CD4-positive, CD25-positive, alpha-beta regulatory T cell (primary cell): ENCODE data around the gene CD3E. TPM values are rescaled to one million over a fixed set of nuclear protein-coding genes. Genes with fewer than 3 reads are reported as not detected.

Source experiments
- ATAC-seq, 2 donors: fragments of 150-1000 bp; cut with Tn5 transposase; one replicate each; pipeline ENCODE4 v1.10.0; 2021; ENCODE audit warnings: low read depth in 2 of 2, moderate number of reproducible peaks in 2 of 2, moderate library complexity in 1 of 2
- DNase-seq, 3 donors: peaks; one replicate each; pipeline versions ENCODE4 v3.0.0 to v3.0.0-alpha.2; 2012 to 2022; ENCODE audit warnings: mixed read lengths in 1 of 3
- H3K27ac ChIP-seq: one replicate; pipeline ENCODE4 v1.7.0; 2013; ENCODE audit warnings: mild to moderate bottlenecking, low read length; ENCODE audit not compliant: insufficient read depth, poor library complexity, severe bottlenecking
- H3K27me3 ChIP-seq: one replicate; pipeline ENCODE4 v1.7.0; 2013; ENCODE audit warnings: low read length; ENCODE audit not compliant: control insufficient read depth, insufficient read depth
- H3K36me3 ChIP-seq: one replicate; pipeline ENCODE4 v1.7.0; 2013; ENCODE audit warnings: mild to moderate bottlenecking, low read length, moderate library complexity; ENCODE audit not compliant: control insufficient read depth, insufficient read depth
- H3K4me1 ChIP-seq: 2 replicates; pipeline ENCODE4 v1.7.0; 2013; ENCODE audit warnings: mild to moderate bottlenecking, low read length; ENCODE audit not compliant: insufficient read depth, control insufficient read depth, poor library complexity, severe bottlenecking
- H3K4me3 ChIP-seq: one replicate; pipeline ENCODE4 v1.7.0; 2013; ENCODE audit warnings: low read depth, mild to moderate bottlenecking, low read length, moderate library complexity
- H3K9me3 ChIP-seq, 2 experiments: 1 replicate in 1 of 2; 2 replicates in 1 of 2; pipeline ENCODE4 v1.7.0; 2013; ENCODE audit warnings: low read length in 2 of 2, mild to moderate bottlenecking in 1 of 2, moderate library complexity in 1 of 2; ENCODE audit not compliant: control insufficient read depth in 2 of 2
- H3K27ac Mint-ChIP-seq, 3 donors: one replicate each; pipeline ENCODE4 v1.8.0; 2020 to 2022; ENCODE audit warnings: mild to moderate bottlenecking in 3 of 3, mixed read lengths in 3 of 3, moderate library complexity in 2 of 3
- H3K27me3 Mint-ChIP-seq: one replicate; pipeline ENCODE4 v1.8.0; 2022; ENCODE audit warnings: mild to moderate bottlenecking, mixed read lengths
- H3K36me3 Mint-ChIP-seq: one replicate; pipeline ENCODE4 v1.8.0; 2020; ENCODE audit warnings: mixed read lengths
- H3K4me1 Mint-ChIP-seq, 4 donors: one replicate each; pipeline ENCODE4 v1.8.0; 2020 to 2022; ENCODE audit warnings: mixed read lengths in 4 of 4, mild to moderate bottlenecking in 1 of 4
- H3K4me3 Mint-ChIP-seq, 4 donors: one replicate each; pipeline ENCODE4 v1.8.0; 2020 to 2022; ENCODE audit warnings: mild to moderate bottlenecking in 4 of 4, mixed read lengths in 4 of 4, moderate library complexity in 3 of 4
- H3K9me3 Mint-ChIP-seq, 7 donors: one replicate each; pipeline ENCODE4 v1.8.0; 2020 to 2022; ENCODE audit warnings: mixed read lengths in 7 of 7, mild to moderate bottlenecking in 3 of 7, moderate library complexity in 2 of 7
- polyA plus RNA-seq, 4 donors: library from polyadenylated mRNA; unstranded; fragments of 300-500 nt; fragmentation: Illumina TruSeq; gene quantifications; one replicate each; pipeline ENCODE4 v1.2.3, GENCODE V29; 2021
- total RNA-seq: library from RNA; stranded (reverse); gene quantifications from one replicate; pipeline ENCODE4 v1.2.3, GENCODE V29; 2022

CD3E gene
- 585 TPM for total RNA-seq
- polyA plus RNA-seq: 100 to 1,000 TPM; 704 to 823 (median 778) TPM

DNA sequence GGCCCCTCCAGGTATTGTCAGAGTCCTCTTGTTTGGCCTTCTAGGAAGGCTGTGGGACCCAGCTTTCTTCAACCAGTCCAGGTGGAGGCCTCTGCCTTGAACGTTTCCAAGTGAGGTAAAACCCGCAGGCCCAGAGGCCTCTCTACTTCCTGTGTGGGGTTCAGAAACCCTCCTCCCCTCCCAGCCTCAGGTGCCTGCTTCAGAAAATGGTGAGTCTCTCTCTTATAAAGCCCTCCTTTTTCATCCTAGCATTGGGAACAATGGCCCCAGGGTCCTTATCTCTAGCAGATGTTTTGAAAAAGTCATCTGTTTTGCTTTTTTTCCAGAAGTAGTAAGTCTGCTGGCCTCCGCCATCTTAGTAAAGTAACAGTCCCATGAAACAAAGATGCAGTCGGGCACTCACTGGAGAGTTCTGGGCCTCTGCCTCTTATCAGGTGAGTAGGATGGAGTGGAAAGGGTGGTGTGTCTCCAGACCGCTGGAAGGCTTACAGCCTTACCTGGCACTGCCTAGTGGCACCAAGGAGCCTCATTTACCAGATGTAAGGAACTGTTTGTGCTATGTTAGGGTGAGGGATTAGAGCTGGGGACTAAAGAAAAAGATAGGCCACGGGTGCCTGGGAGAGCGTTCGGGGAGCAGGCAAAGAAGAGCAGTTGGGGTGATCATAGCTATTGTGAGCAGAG, at the start of gene CD3E:
CD3E (plus strand) TSS at position 163 of the 681 bp plus-strand sequence; CDS start at position 386, 223 bp downstream.
- Mint-ChIP-seq H3K4me3 (peak within 1 kb of the TSS; percentile 98 to 100 (median 100)), H3K9me3 (no peaks in the 10 kb centered on the region), H3K4me1 (peaks cover 14 to 78% (median 44%) of the 10 kb centered on the region in 4 donors), H3K36me3 (peaks cover 41% of the 10 kb centered on the region), H3K27ac (peak within 1 kb of the TSS; percentile 99 to 100 (median 99)), H3K27me3 (peaks cover 5% of the 10 kb centered on the region)
- peaks cover 18% of the 10 kb centered on the region for H3K36me3 ChIP-seq
- peak within 1 kb of the TSS; percentile 89 for H3K27ac ChIP-seq
- ATAC-seq: peak; percentile 77 to 84
- peaks cover 60% of the 10 kb centered on the region for H3K4me1 ChIP-seq
- peak within 1 kb of the TSS; percentile 98 for H3K4me3 ChIP-seq
- H3K27me3 ChIP-seq: no peaks in the 10 kb centered on the region
- H3K9me3 ChIP-seq: no peaks in the 10 kb centered on the region
- peak; percentile 50 to 89 (median 79) for DNase-seq

DNA sequence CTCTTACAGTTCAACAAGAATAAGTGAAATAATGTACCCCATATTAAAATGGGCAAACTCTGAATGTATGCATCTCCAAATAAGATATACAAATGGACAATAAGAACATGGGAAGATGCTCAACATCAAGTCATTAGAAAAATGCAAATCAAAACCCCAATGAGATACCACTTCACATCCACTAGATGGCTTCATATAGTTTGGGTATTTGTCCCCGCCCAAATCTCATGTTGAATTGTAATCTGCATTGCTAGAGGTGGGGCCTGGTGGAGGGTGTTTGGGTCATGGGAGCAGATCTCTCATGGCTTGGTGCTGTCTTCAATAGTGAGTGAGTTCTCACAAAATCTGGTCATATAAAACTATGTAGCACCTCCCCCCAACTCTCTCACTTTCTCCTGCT, 46.1 kb upstream of the CD3E start:
- Histone ChIP-seq H3K9me3 (no peaks in the 10 kb centered on the region), H3K27ac (no peak overlapping the region), H3K4me1 (peaks cover under 1% of the 10 kb centered on the region), H3K36me3 (no peaks in the 10 kb centered on the region), H3K4me3 (no peak overlapping the region), H3K27me3 (no peaks in the 10 kb centered on the region)
- DNase-seq (peak in 2 of 3 donors; percentile 23 to 51), ATAC-seq (no peak)
- Mint-ChIP-seq H3K4me1 (peaks cover 0 to 11% (median 6%) of the 10 kb centered on the region in 4 donors), H3K36me3 (peaks cover 5% of the 10 kb centered on the region), H3K9me3 (no peaks in the 10 kb centered on the region), H3K27ac (no peak overlapping the region), H3K27me3 (no peaks in the 10 kb centered on the region), H3K4me3 (peak overlapping the region in 1 of 4 donors; percentile 35)

DNA sequence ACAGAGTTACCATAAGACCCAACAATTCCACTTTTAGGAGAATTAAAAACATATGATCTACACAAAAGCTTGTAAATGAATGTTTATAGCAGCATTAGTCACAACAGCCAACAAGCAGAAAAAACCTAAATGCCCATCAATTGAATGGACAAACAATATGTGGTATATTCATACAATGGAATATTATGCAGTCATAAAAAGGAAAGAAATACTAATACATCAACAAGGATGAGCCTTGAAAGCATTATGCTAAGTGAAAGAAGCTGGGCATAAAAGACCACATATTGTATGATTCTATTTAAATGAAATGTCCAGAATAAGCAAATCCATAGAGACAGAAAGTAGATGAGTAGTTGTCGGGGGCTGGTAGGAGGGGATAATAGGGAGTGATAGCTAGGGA, 45.4 kb upstream of the CD3E start:
- Histone ChIP-seq H3K27me3 (no peaks in the 10 kb centered on the region), H3K4me3 (no peak overlapping the region), H3K27ac (no peak overlapping the region), H3K36me3 (no peaks in the 10 kb centered on the region), H3K9me3 (no peaks in the 10 kb centered on the region), H3K4me1 (peaks cover 8% of the 10 kb centered on the region)
- Mint-ChIP-seq H3K36me3 (peaks cover 5% of the 10 kb centered on the region), H3K4me3 (no peak overlapping the region), H3K27me3 (peaks cover 3% of the 10 kb centered on the region), H3K27ac (no peak overlapping the region), H3K4me1 (peaks cover 0 to 18% (median 12%) of the 10 kb centered on the region in 4 donors), H3K9me3 (no peaks in the 10 kb centered on the region)
- no peak for ATAC-seq
- no peak for DNase-seq

DNA sequence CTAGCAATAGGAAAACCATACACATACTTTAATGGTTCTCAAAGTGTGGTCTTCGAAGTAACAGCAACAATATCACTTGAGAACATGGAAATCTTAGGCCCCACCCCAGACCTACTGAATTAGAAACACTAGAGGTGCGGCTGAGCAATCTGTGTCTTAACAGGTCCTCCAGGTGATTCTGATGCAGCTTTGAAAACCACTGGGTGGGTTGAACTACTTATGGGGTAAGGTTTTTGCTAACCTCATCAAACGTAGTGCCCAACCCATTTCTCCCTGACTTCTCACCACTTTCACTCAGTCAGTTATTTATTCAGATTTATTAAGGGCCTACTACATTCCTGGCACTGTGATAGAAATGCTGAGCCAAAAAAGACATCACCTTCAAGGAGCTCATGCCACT, 44.2 kb upstream of the CD3E start:
- no peak for ATAC-seq
- H3K36me3 ChIP-seq: no peaks in the 10 kb centered on the region
- no peak overlapping the region for H3K4me3 ChIP-seq
- Mint-ChIP-seq H3K4me3 (no peak overlapping the region), H3K9me3 (no peaks in the 10 kb centered on the region), H3K27ac (peak overlapping the region in 1 of 3 donors; percentile 25), H3K4me1 (peaks cover 0 to 19% (median 14%) of the 10 kb centered on the region in 4 donors), H3K27me3 (peaks cover 13% of the 10 kb centered on the region), H3K36me3 (peaks cover 5% of the 10 kb centered on the region)
- no peak overlapping the region for H3K27ac ChIP-seq
- H3K9me3 ChIP-seq: no peaks in the 10 kb centered on the region
- DNase-seq: no peak
- no peaks in the 10 kb centered on the region for H3K27me3 ChIP-seq
- peaks cover 10% of the 10 kb centered on the region for H3K4me1 ChIP-seq

DNA sequence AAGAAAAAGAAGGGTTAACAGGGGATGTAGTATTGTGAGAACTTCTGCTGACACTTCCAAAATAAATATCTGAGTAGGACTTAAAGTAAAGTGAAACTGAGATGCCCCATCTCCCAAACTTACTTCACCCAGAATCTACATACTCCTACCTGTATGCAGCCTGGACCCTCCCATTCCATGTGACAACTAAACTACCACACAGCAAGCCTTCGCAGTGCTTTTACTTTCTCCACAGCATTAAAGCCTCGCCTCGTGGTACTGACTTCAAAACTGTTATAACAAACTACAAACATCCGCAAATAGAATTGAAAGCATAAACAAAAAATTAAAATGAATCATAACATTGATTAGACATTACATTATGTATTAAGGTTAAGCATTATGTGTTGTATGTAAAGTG, 41.4 kb upstream of the CD3E start:
- Histone ChIP-seq H3K9me3 (no peaks in the 10 kb centered on the region), H3K4me3 (peak overlapping the region; percentile 51), H3K27me3 (peaks cover 2% of the 10 kb centered on the region), H3K4me1 (peaks cover 10% of the 10 kb centered on the region), H3K36me3 (no peaks in the 10 kb centered on the region), H3K27ac (no peak overlapping the region)
- peak overlapping the region in 1 of 4 donors; percentile 20 for H3K4me3 Mint-ChIP-seq
- no peak for ATAC-seq
- H3K27me3 Mint-ChIP-seq: peaks cover 20% of the 10 kb centered on the region
- no peaks in the 10 kb centered on the region for H3K36me3 Mint-ChIP-seq
- H3K27ac Mint-ChIP-seq: peak overlapping the region in 2 of 3 donors; percentile 42 to 73
- H3K4me1 Mint-ChIP-seq: peaks cover 0 to 24% (median 14%) of the 10 kb centered on the region in 4 donors
- no peak for DNase-seq
- H3K9me3 Mint-ChIP-seq: no peaks in the 10 kb centered on the region

DNA sequence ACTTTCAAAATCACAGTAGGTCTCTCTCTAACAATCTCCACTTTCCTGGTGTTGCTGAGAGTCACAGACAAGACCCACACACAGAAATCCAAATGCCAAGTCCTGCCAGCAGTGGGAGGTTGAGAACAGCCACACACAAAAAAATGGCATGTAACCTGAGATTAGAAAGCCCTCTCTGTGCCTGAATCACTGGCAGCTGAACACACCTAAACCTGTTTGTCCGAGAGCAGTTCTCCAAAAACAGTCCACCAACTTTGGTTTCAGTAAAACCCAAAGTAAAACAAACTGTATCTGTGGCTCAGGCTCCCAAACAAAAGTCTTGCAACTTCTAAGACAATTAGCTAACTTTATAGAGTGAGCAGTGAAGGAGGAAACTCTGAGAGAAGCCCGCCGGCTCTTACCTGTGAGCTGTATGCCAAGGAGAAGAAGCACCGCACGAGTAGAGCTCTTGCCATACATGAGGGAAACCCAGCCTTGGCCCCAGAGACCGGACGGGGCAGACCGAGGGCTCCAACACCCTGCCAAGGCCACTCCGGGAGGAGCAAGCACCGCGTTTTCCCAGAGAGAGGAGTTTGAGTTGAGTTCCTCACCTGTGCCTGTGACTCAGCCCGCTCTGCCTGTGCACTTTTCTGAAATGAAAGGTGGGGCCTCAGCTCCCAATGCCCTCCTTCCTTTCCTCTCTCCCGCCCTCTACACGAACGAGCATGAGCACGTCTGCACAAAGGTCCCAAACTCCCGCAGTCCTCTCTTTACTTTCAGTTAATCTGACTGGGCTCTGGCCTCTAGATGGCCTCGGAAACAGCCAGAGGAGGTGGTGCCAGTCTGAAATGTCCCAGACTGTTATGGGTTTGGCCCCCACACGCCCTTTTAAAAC, 40.6 kb upstream of the CD3E start, which contains the start of gene MPZL2:
MPZL2 (minus strand) TSS at position 603 of the 874 bp plus-strand sequence; CDS start at position 459, 144 bp downstream.
- ATAC-seq: peak; percentile 43 to 62
- peak within 1 kb of the TSS; percentile 20 to 90 (median 80) for H3K4me3 Mint-ChIP-seq
- peaks cover 0 to 24% (median 14%) of the 10 kb centered on the region in 4 donors for H3K4me1 Mint-ChIP-seq
- peak within 1 kb of the TSS; percentile 67 to 92 (median 73) for H3K27ac Mint-ChIP-seq
- no peaks in the 10 kb centered on the region for H3K36me3 Mint-ChIP-seq
- Histone ChIP-seq H3K27ac (no peak within 1 kb of the TSS), H3K36me3 (no peaks in the 10 kb centered on the region), H3K4me3 (peak within 1 kb of the TSS; percentile 51), H3K27me3 (peaks cover 4% of the 10 kb centered on the region), H3K9me3 (no peaks in the 10 kb centered on the region), H3K4me1 (peaks cover 10% of the 10 kb centered on the region)
- H3K9me3 Mint-ChIP-seq: no peaks in the 10 kb centered on the region
- peaks cover 26% of the 10 kb centered on the region for H3K27me3 Mint-ChIP-seq
- DNase-seq: peak in 1 of 3 donors; percentile 34

DNA sequence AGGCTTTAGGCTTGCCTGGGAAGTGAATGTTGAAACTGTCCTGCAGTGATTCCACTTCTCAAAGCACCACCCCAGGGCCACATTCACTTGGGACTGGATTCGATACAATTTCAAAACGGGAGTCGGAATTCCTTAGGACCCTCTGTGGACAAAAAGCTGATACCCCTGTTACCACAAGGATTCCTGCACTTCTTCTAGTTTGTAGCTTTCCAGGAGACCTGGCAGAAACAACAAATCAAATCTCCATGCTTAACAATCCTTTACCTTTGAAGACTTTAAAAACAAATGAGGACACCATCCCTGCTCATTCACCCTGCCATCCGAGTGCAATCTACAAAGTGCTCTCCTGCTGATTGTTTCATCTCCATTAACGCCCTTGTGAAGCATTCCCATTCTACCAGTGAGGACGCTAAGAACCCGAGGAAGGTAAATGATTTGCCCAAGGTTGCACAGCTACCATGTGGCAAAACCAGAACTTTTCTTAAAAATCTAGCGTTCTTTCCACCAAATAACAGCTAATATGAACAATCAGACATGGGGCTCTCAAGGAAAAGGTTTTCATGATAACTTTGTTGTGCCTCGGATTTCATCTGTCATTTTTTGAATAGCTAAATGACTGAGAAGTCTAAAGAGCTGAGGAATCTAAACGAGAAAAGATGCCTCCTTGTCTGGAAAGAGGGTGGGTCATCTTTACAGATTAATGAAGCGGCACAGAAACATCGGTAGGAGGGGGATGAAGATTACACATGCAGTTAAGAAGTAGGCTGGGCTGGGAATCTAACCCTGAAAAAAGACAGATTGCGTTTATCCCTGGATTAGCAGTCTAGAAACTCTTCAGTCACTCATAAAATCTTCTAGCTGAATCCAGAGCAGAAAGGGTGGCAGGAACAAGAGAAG, 39.7 kb upstream of the CD3E start:
- H3K36me3 Mint-ChIP-seq: no peaks in the 10 kb centered on the region
- no peak for ATAC-seq
- H3K36me3 ChIP-seq: no peaks in the 10 kb centered on the region
- peaks cover 10% of the 10 kb centered on the region for H3K4me1 ChIP-seq
- peak overlapping the region in 3 of 4 donors; percentile 62 to 82 (median 79) for H3K4me3 Mint-ChIP-seq
- no peak overlapping the region for H3K4me3 ChIP-seq
- H3K27me3 ChIP-seq: peaks cover 4% of the 10 kb centered on the region
- peak overlapping the region; percentile 67 to 92 (median 73) for H3K27ac Mint-ChIP-seq
- H3K9me3 ChIP-seq: no peaks in the 10 kb centered on the region
- H3K4me1 Mint-ChIP-seq: peaks cover 0 to 24% (median 14%) of the 10 kb centered on the region in 4 donors
- H3K9me3 Mint-ChIP-seq: no peaks in the 10 kb centered on the region
- H3K27me3 Mint-ChIP-seq: peaks cover 26% of the 10 kb centered on the region
- no peak for DNase-seq
- no peak overlapping the region for H3K27ac ChIP-seq
